ENCODE data around the gene TRAPPC2L. TPM values are rescaled to one million over a fixed set of nuclear protein-coding genes. Genes with fewer than 3 reads are reported as not detected.

The TRAPPC2L gene
- total RNA-seq, 2 experiments from 2014 or later, result 27.6 to 44.9 TPM

- CTCF ChIA-PET (ENCODE audit: unreplicated experiment), result no interaction called here
- Histone ChIP-seq H3K4me1 (ENCODE audit: insufficient read depth, low read length, poor library complexity, severe bottlenecking) (peaks cover 23% of the 10 kb centered on the region), H3K79me2 (ENCODE audit: insufficient read depth, low read depth, low read length) (no peaks in the 10 kb centered on the region; the same call in 1 of the 2 replicates), H3K9me2 (ENCODE audit: insufficient read depth, low read length) (no peaks in the 10 kb centered on the region), H3K36me3 (ENCODE audit: insufficient read depth, low read length) (peaks cover 23% of the 10 kb centered on the region), H2AFZ (ENCODE audit: low read length) (no peak overlapping the region), H4K20me1 (ENCODE audit: insufficient read depth, low read length) (0 out of 2 replicates have a peak, but pooled peaks cover 4% of the 10 kb centered on the region), H3K9me3 (ENCODE audit: low read length) (no peaks in the 10 kb centered on the region), H3K4me2 (ENCODE audit: low read length) (no peak overlapping the region), H3K4me3 (ENCODE audit: low read depth, low read length, poor library complexity, severe bottlenecking) (no peak overlapping the region), H3K27ac (ENCODE audit: low read depth, low read length, poor library complexity, severe bottlenecking) (no peak overlapping the region)
- no peak for DNase-seq (ENCODE audit: low spot score)
- POLR2A ChIA-PET, result no interaction called here
- BruUV-seq (replicated peaks), result no TSS peak
- no peak for TF ChIP-seq EZH2phosphoT487 (IDR thresholded peaks at IDR 0.05; ENCODE audit: borderline replicate concordance, low read depth, low read length)
- no peak for TF ChIP-seq CTCF (conservative IDR thresholded peaks at IDR 0.05; ENCODE audit: low read length)
- intact Hi-C loops (cut with micrococcal nuclease; ENCODE audit: unreplicated experiment), result loop anchor here (5.0 kb wide), 1 partner anchor 108 kb away; no protein-coding TSS in a partner anchor
These were observed 2.6 kb downstream of the TRAPPC2L start for GRCh38 chr16:88859381-88860091.

GRCh38 chr16:88861359-88861758 is 4.4 kb downstream of the TRAPPC2L start:
- Histone ChIP-seq H3K4me2 (ENCODE audit: low read length) (no peak overlapping the region), H3K9me3 (ENCODE audit: low read length) (no peaks in the 10 kb centered on the region), H3K79me2 (ENCODE audit: insufficient read depth, low read depth, low read length) (no peaks in the 10 kb centered on the region; the same call in 1 of the 2 replicates), H3K9me2 (ENCODE audit: insufficient read depth, low read length) (no peaks in the 10 kb centered on the region), H3K4me1 (ENCODE audit: insufficient read depth, low read length, poor library complexity, severe bottlenecking) (peaks cover 6% of the 10 kb centered on the region), H3K4me3 (ENCODE audit: low read depth, low read length, poor library complexity, severe bottlenecking) (no peak overlapping the region), H3K27ac (ENCODE audit: low read depth, low read length, poor library complexity, severe bottlenecking) (no peak overlapping the region), H3K36me3 (ENCODE audit: insufficient read depth, low read length) (peaks cover 23% of the 10 kb centered on the region), H2AFZ (ENCODE audit: low read length) (no peak overlapping the region), H4K20me1 (ENCODE audit: insufficient read depth, low read length) (no peaks in the 10 kb centered on the region)
- BruUV-seq (replicated peaks), result no TSS peak
- no peak for DNase-seq (ENCODE audit: low spot score)
- POLR2A ChIA-PET, result no interaction called here
- no peak for TF ChIP-seq EZH2phosphoT487 (IDR thresholded peaks at IDR 0.05; ENCODE audit: borderline replicate concordance, low read depth, low read length)
- TF ChIP-seq CTCF (conservative IDR thresholded peaks at IDR 0.05; ENCODE audit: low read length), result no peak
- intact Hi-C loops (cut with micrococcal nuclease; ENCODE audit: unreplicated experiment), result no loop called here
- CTCF ChIA-PET (ENCODE audit: unreplicated experiment), result no interaction called here

GRCh38 chr16:88862968-88863367 is 6.0 kb downstream of the TRAPPC2L start:
- H3K27ac ChIP-seq (ENCODE audit: low read depth, low read length, poor library complexity, severe bottlenecking), result no peak overlapping the region
- H3K79me2 ChIP-seq (ENCODE audit: insufficient read depth, low read depth, low read length), result no peaks in the 10 kb centered on the region; the same call in 1 of the 2 replicates
- H3K36me3 ChIP-seq (ENCODE audit: insufficient read depth, low read length), result peaks cover 23% of the 10 kb centered on the region
- TF ChIP-seq EZH2phosphoT487 (IDR thresholded peaks at IDR 0.05; ENCODE audit: borderline replicate concordance, low read depth, low read length) (no peak), CTCF (conservative IDR thresholded peaks at IDR 0.05; ENCODE audit: low read length) (no peak)
- peaks cover 8% of the 10 kb centered on the region for H3K4me1 ChIP-seq (ENCODE audit: insufficient read depth, low read length, poor library complexity, severe bottlenecking)
- H4K20me1 ChIP-seq (ENCODE audit: insufficient read depth, low read length), result no peaks in the 10 kb centered on the region
- H2AFZ ChIP-seq (ENCODE audit: low read length), result no peak overlapping the region
- H3K9me3 ChIP-seq (ENCODE audit: low read length), result no peaks in the 10 kb centered on the region
- no peak overlapping the region for H3K4me3 ChIP-seq (ENCODE audit: low read depth, low read length, poor library complexity, severe bottlenecking)
- no TSS peak for BruUV-seq (replicated peaks)
- no peak overlapping the region for H3K4me2 ChIP-seq (ENCODE audit: low read length)
- POLR2A ChIA-PET, result no interaction called here
- DNase-seq (ENCODE audit: low spot score), result no peak
- intact Hi-C loops (cut with micrococcal nuclease; ENCODE audit: unreplicated experiment), result no loop called here
- H3K9me2 ChIP-seq (ENCODE audit: insufficient read depth, low read length), result no peaks in the 10 kb centered on the region
- CTCF ChIA-PET (ENCODE audit: unreplicated experiment), result no interaction called here
